Neutrophil (primary cell): ENCODE measurements around the gene RAB7A.

Experiments used
- H3K27ac ChIP-seq: fragments of 200-600 bp; sonication (generic); 2 replicates; pipeline ENCODE4 v1.5.1; 2016; ENCODE audit warnings: mild to moderate bottlenecking, moderate library complexity
- H3K27me3 ChIP-seq: fragments of 200-600 bp; sonication (generic); 2 replicates; pipeline ENCODE4 v1.6.0; 2016; ENCODE audit warnings: mild to moderate bottlenecking
- H3K36me3 ChIP-seq: fragments of 200-600 bp; sonication (generic); 2 replicates; pipeline ENCODE4 v1.5.1; 2017
- H3K4me1 ChIP-seq, 2 experiments: fragments of 200-600 bp in 1 of 2; sonication (generic) in 1 of 2; 1 replicate in 1 of 2; 2 replicates in 1 of 2; pipeline versions ENCODE4 v1.5.1 to v1.6.1; 2013 to 2016; ENCODE audit warnings: low read depth in 1 of 2, low read length in 1 of 2, mild to moderate bottlenecking in 1 of 2, moderate library complexity in 1 of 2; ENCODE audit not compliant: control insufficient read depth in 1 of 2, insufficient read depth in 1 of 2
- H3K4me3 ChIP-seq, 2 experiments: fragments of 200-600 bp in 1 of 2; sonication (generic) in 1 of 2; 1 replicate in 1 of 2; 2 replicates in 1 of 2; pipeline ENCODE4 v1.5.1; 2013 to 2016; ENCODE audit warnings: low read depth in 1 of 2, low read length in 1 of 2, mild to moderate bottlenecking in 1 of 2, moderate library complexity in 1 of 2
- H3K9me3 ChIP-seq: fragments of 200-600 bp; sonication (generic); 2 replicates; pipeline ENCODE4 v1.5.1; 2016
- TF ChIP-seq, protein P1 (sequence below): fragments of 200-600 bp; sonication (generic); IDR thresholded peaks from 2 replicates; pipeline ENCODE4 v1.5.1; 2016; ENCODE audit warnings: antibody characterized with exemption

RAB7A gene

DNA sequence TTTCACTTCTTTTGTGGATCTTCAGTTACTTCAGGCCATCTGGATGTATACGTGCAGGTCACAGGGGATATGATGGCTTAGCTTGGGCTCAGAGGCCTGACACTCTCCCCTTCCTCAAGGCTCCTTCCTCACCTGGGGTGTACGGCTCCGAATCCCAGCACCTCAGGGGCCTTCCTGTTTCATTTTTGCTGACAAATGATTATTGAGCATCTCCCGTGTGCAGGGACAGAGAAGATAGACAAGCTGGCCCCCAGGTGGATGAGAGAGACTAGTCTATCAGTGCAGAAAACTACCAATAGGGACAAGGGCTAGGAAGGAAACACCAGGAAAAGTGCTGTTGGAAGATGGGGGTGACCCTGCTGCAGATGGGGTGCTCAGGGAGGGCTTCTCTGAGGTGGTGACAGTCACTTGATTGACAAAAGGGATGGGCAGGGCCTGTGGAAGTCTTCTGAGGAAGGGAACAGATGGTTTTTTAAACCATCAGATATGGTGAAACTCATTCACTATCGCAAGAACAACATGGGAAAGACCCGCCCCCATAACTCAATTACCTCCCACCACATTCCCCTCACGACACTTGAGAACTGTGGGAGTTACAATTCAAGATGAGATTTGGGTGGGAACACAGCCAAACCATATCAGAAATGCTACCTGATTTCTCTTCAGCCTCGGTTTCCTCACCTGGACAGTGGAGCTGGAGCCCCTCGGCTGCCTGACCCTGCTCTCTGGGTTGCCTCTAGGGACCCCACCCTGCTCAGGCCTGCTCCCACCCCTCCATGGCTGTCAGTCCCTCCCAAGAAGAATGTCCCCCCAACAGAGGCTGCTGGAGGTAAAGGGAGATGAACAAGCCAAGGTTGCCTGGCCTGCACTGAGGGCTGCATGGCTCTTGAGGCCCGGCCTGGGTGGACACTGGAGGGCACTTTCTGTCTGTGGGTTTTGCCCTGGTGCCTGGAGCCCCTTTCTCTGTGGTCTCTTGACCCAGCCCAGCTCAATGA is 116.2 kb downstream of the RAB7A start:
- H3K9me3 ChIP-seq: no peaks in the 10 kb centered on the region
- H3K27me3 ChIP-seq: no peaks in the 10 kb centered on the region
- TF ChIP-seq, protein P1, sequence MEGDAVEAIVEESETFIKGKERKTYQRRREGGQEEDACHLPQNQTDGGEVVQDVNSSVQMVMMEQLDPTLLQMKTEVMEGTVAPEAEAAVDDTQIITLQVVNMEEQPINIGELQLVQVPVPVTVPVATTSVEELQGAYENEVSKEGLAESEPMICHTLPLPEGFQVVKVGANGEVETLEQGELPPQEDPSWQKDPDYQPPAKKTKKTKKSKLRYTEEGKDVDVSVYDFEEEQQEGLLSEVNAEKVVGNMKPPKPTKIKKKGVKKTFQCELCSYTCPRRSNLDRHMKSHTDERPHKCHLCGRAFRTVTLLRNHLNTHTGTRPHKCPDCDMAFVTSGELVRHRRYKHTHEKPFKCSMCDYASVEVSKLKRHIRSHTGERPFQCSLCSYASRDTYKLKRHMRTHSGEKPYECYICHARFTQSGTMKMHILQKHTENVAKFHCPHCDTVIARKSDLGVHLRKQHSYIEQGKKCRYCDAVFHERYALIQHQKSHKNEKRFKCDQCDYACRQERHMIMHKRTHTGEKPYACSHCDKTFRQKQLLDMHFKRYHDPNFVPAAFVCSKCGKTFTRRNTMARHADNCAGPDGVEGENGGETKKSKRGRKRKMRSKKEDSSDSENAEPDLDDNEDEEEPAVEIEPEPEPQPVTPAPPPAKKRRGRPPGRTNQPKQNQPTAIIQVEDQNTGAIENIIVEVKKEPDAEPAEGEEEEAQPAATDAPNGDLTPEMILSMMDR: no peak
- H3K36me3 ChIP-seq: no peaks in the 10 kb centered on the region
- H3K27ac ChIP-seq: no peak overlapping the region
- H3K4me3 ChIP-seq: no peak overlapping the region
- peaks cover 25 to 29% of the 10 kb centered on the region in 2 experiments for H3K4me1 ChIP-seq

DNA sequence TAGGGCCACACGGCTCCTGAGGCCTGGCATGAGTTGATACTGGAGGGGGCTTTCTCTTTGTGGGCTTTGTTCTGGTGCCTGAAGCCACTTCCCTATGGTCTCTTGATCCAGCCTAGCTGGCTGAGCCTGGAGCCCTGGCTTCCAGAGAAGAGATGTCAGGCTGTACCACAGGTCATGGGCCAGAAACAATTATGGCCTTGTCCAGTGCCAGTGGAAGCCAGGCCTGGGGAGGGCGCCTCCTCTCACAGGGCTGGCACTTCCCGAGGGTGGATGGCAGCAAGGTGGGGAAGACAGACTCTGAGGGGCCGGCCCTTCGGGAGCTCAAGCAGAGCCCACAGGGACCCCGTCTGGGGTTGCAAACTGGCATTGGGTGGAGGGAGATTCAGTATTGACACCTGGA is 118.5 kb downstream of the RAB7A start:
- Histone ChIP-seq H3K27me3 (no peaks in the 10 kb centered on the region), H3K27ac (peak overlapping the region; percentile 70), H3K4me1 (peaks cover 40 to 42% of the 10 kb centered on the region in 2 experiments), H3K4me3 (no peak overlapping the region), H3K36me3 (no peaks in the 10 kb centered on the region), H3K9me3 (no peaks in the 10 kb centered on the region)
- TF ChIP-seq, protein P1: no peak

DNA sequence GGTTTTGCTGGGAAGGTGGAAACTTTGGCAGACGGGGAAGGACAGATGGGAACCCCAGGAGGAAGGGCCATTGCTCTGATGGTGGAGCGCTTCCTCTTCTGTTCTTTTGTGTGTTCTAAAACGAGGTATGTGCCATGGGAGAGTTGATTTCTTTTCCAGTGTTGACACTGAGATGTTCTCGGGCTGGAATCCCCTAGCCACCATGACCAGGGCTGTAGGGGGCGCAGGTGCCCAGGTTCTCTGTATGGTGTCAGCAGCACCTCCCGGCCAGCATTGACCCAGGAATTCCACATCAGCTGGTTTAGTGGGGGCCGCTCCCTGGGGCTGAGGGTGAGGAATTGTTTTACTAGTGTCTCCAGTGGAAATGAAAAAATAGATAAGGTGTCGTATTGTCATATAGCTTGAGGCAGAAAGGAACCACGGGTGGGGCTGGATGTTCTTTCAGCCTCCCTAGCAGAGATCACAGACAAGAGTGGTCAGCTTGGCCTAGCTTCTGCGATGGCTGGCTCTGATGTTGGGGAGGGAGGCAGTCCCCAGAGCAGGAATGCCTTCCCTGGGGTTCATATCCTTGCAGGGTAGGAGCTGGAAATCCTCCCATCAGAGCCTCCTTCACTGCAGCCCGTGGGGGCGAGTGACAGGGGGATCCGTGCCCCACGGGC is 119.3 kb downstream of the RAB7A start:
- H3K27me3 ChIP-seq: no peaks in the 10 kb centered on the region
- peaks cover 47 to 48% of the 10 kb centered on the region in 2 experiments for H3K4me1 ChIP-seq
- TF ChIP-seq, protein P1: no peak
- H3K4me3 ChIP-seq: peak overlapping the region; percentile 48 to 66
- H3K27ac ChIP-seq: peak overlapping the region; percentile 70
- no peaks in the 10 kb centered on the region for H3K9me3 ChIP-seq
- no peaks in the 10 kb centered on the region for H3K36me3 ChIP-seq

DNA sequence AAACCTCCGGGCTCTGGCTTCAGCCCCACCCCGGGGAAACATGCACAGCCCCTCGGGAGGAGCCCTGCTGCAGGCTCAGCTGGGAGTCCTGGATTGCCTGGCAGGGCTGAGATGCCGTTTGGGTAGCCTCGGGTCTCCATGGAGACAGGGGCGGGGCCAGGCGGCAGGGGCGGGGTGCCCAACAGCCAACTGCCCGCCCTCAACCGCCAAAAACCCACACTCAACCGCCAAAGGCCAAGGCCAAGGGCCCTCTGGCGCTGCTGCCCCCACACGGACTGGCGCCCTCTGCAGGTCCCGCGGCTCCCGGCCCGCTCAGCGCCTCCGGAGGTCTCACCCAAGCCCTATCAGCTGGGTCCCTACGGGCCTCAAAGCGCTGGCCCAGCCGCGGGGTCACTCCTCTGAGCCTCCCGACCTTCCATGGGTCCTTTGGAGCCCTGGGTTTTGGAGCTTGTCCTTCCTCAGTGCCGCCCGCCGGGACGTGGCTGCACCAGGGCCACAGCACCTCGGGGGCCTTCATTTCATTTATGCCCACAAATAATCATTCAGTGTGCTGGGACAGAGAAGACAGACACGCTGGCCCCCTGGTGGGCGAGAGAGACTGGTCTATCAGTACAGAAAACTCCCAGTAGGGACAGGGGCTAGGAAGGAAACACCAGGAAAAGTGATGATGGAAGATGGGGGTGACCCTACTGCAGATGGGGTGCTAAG is 119.9 kb downstream of the RAB7A start:
- Histone ChIP-seq H3K36me3 (no peaks in the 10 kb centered on the region), H3K4me3 (peak overlapping the region; percentile 48 to 66), H3K4me1 (peaks cover 47 to 50% of the 10 kb centered on the region in 2 experiments), H3K27me3 (no peaks in the 10 kb centered on the region), H3K27ac (peak overlapping the region; percentile 70), H3K9me3 (no peaks in the 10 kb centered on the region)
- TF ChIP-seq, protein P1: peak; percentile 55

DNA sequence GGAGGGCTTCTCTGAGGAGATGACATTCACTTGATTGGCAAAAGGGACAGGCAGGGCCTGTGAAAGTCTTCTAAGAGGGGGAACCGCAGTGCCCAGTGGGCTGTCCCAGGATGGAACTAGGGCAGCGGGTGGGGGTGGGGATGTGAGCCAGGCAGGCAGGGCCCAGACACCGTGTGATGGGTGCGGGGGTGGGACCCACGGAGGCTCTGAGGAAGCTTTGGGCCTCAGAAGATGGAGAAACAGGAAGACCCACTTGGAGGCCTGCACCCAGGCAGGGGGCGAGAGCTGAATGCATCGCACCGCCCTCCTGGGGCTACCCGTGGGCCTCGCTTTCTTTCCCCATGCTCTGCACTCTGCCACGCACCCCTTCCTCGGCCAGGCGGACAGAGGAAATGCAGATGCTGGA is 120.5 kb downstream of the RAB7A start:
- TF ChIP-seq, protein P1: no peak
- Histone ChIP-seq H3K4me1 (peaks cover 47 to 48% of the 10 kb centered on the region in 2 experiments), H3K27me3 (no peaks in the 10 kb centered on the region), H3K36me3 (no peaks in the 10 kb centered on the region), H3K27ac (peak overlapping the region; percentile 70), H3K4me3 (peak overlapping the region; percentile 48 to 66), H3K9me3 (no peaks in the 10 kb centered on the region)
